AG04450 (cell line): ENCODE results near the gene RTF2. TPM values are rescaled to one million over a fixed set of nuclear protein-coding genes. Genes with fewer than 3 reads are reported as not detected.

Experiments
- CTCF ChIA-PET: fragments of 300-600, 350-600 bp; formaldehyde crosslinking; extraction: SDS; loops from one replicate; lab custom pipeline; 2022; ENCODE audit warnings: antibody characterized with exemption, inconsistent platforms; lab: Charles Lee
- POLR2A ChIA-PET: fragments of 350-600 bp; formaldehyde crosslinking; extraction: SDS; loops from one replicate; lab custom pipeline; 2021; ENCODE audit warnings: antibody characterized with exemption, inconsistent platforms; lab: Yijun Ruan, JAX
- DNase-seq: peaks from one replicate; pipeline ENCODE4 v3.0.0-alpha.2; 2011; ENCODE audit warnings: low read depth, low spot score
- H3K27ac ChIP-seq: one replicate; pipeline ENCODE4 v1.5.1; 2012; ENCODE audit warnings: low read depth, low read length, control low read depth
- H3K27me3 ChIP-seq: one replicate; pipeline ENCODE4 v1.6.0; 2012; ENCODE audit warnings: low read length; ENCODE audit not compliant: control insufficient read depth, insufficient read depth
- H3K4me3 ChIP-seq: 2 replicates; pipeline ENCODE4 v1.5.1; 2011; ENCODE audit warnings: mild to moderate bottlenecking, low read depth, low read length, control low read depth
- H3K9me3 ChIP-seq: 2 replicates; pipeline ENCODE4 v1.5.1; 2012; ENCODE audit warnings: low read length; ENCODE audit not compliant: control insufficient read depth, insufficient read depth
- polyA plus RNA-seq: library from polyadenylated mRNA; depleted of rRNA; stranded (reverse); fragments of >200 nt; gene quantifications from 2 replicates; pipeline ENCODE4 v1.2.3, GENCODE V29; 2011; rRNA removed
- small RNA-seq: library from RNA; depleted of rRNA; stranded (forward); fragments of <200 nt; gene quantifications from one replicate; pipeline ENCODE3, GENCODE V24; 2012; ENCODE audit warnings: low read depth; ENCODE audit not compliant: insufficient read length
- TF ChIP-seq, protein P1 (sequence below): IDR thresholded peaks from 2 replicates; pipeline ENCODE4 v1.5.1; 2011; ENCODE audit warnings: low read depth, low read length, control low read depth, inconsistent platforms

Gene RTF2
- polyA plus RNA-seq, 1 experiment: 147 TPM

DNA sequence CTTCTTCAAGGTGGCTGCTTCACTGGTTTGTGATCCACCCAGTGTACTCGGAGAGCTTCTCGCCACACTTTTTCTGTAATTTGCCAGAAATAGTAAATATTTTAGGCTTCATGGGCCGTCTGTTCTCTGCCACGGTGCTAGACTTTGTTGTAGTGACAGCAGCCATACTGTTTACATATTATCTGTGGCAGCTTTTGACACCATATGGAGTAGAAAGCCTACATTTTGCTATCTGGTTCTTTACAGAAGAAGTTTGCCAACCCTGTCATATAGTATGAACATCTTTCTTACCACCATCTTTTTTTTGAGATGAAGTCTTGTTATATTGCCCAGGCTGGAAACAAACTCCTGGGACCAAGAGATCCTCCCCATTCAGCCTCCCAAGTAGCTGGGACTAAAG, 97.1 kb downstream of the RTF2 start:
- Histone ChIP-seq H3K9me3 (no peaks in the 10 kb centered on the region), H3K4me3 (no peak overlapping the region), H3K27me3 (no peaks in the 10 kb centered on the region), H3K27ac (no peak overlapping the region)
- CTCF ChIA-PET: interaction anchor here (1.9 kb wide), 1 partner anchor 15 kb away, joined by 9 read pairs; no protein-coding TSS in a partner anchor
- TF ChIP-seq, protein P1, sequence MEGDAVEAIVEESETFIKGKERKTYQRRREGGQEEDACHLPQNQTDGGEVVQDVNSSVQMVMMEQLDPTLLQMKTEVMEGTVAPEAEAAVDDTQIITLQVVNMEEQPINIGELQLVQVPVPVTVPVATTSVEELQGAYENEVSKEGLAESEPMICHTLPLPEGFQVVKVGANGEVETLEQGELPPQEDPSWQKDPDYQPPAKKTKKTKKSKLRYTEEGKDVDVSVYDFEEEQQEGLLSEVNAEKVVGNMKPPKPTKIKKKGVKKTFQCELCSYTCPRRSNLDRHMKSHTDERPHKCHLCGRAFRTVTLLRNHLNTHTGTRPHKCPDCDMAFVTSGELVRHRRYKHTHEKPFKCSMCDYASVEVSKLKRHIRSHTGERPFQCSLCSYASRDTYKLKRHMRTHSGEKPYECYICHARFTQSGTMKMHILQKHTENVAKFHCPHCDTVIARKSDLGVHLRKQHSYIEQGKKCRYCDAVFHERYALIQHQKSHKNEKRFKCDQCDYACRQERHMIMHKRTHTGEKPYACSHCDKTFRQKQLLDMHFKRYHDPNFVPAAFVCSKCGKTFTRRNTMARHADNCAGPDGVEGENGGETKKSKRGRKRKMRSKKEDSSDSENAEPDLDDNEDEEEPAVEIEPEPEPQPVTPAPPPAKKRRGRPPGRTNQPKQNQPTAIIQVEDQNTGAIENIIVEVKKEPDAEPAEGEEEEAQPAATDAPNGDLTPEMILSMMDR: no peak
- DNase-seq: no peak
- POLR2A ChIA-PET: no interaction called here

DNA sequence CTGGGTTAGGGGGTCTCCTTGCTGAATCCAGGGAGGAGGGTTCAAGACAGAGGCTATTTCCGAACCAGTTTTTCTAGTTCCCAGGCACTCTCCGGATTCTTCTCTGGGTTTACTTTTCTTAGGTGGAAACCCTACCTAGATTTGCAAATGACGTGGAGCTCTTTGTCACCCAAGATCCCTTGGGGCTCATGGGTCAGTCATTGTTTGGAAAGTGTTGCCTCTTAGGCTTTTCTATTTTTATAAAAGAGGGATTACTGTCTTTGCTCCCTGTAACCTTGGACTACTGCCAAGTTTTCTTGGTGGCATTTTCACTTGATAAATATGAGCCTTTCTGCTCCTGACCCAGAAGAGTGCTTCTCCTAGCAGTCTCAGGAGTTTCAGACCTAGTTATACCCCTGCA, 98.2 kb downstream of the RTF2 start:
- POLR2A ChIA-PET: no interaction called here
- H3K27me3 ChIP-seq: no peaks in the 10 kb centered on the region
- TF ChIP-seq, protein P1: no peak
- no peak overlapping the region for H3K4me3 ChIP-seq
- CTCF ChIA-PET: interaction anchor here (0.8 to 1.9 kb wide), 2 partner anchors 15 to 16 kb away, joined by 4 to 9 read pairs; no protein-coding TSS in a partner anchor
- no peak overlapping the region for H3K27ac ChIP-seq
- no peak for DNase-seq
- no peaks in the 10 kb centered on the region for H3K9me3 ChIP-seq

Small RNA genes lying within 50 kb of the gene (small RNA-seq; reads per million reads assigned to genes)
- gene RPL39P: not detected

Other genes with a start within 250 kb of the RTF2 start
- gene MC3R, start 219.9 kb upstream of the RTF2 start, polyA plus RNA-seq: not detected in 2 replicates
- 72.6 and 81.0 TPM in 2 replicates for gene FAM210B, start 109.7 kb upstream of the RTF2 start, polyA plus RNA-seq
- 28.5 and 31.0 TPM in 2 replicates for gene AURKA, start 76.4 kb upstream of the RTF2 start, polyA plus RNA-seq
- 70.9 and 74.4 TPM in 2 replicates for gene CSTF1, start 76.0 kb upstream of the RTF2 start, polyA plus RNA-seq
- gene CASS4, start 56.4 kb upstream of the RTF2 start, polyA plus RNA-seq: 36.8 and 41.0 TPM in 2 replicates
- gene FAM209A, start 56.1 kb downstream of the RTF2 start, polyA plus RNA-seq: 0.17 TPM in 1 of 2 replicates, not detected in the other
- 0.35 TPM in 1 of 2 replicates, not detected in the other for gene FAM209B, start 64.6 kb downstream of the RTF2 start, polyA plus RNA-seq
- 0.07 TPM in 1 of 2 replicates, not detected in the other for gene TFAP2C, start 160.7 kb downstream of the RTF2 start, polyA plus RNA-seq